GM12864 (cell line): Measurements from ENCODE around the gene GNAT3.

Experiments
- DNase-seq: peaks from one replicate; pipeline ENCODE4 v3.0.0-alpha.2; 2011; ENCODE audit warnings: low read depth
- H3K4me3 ChIP-seq: 2 replicates; pipeline ENCODE4 v1.5.1; 2011; ENCODE audit warnings: mild to moderate bottlenecking, low read depth, low read length, control low read depth
- TF ChIP-seq, protein P1 (sequence below): IDR thresholded peaks from 2 replicates; pipeline ENCODE4 v1.5.1; 2011; ENCODE audit warnings: low read depth, mild to moderate bottlenecking, moderate library complexity, low read length, control low read depth, inconsistent platforms; ENCODE audit errors: missing control alignments

GNAT3 gene

DNA sequence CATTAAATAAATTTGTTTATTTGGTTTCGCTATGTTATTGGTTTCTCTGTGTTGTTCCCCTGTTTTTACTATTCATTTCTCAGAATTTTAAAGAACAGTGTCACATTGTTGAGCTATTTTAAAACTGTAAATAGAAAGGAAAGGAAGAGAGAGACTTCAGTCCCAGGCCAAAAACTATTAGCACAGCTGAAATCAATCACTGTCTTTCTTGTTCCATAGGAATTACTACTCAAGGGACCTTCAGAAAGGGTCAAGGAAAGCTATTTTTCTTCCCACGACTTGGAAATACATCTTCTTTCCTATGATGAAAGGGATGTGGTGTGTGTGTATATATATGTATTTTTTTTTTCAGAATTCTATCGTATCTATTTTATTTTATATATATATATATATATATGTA, 29.0 kb upstream of the GNAT3 start:
- H3K4me3 ChIP-seq = no peak overlapping the region
- TF ChIP-seq, protein P1, sequence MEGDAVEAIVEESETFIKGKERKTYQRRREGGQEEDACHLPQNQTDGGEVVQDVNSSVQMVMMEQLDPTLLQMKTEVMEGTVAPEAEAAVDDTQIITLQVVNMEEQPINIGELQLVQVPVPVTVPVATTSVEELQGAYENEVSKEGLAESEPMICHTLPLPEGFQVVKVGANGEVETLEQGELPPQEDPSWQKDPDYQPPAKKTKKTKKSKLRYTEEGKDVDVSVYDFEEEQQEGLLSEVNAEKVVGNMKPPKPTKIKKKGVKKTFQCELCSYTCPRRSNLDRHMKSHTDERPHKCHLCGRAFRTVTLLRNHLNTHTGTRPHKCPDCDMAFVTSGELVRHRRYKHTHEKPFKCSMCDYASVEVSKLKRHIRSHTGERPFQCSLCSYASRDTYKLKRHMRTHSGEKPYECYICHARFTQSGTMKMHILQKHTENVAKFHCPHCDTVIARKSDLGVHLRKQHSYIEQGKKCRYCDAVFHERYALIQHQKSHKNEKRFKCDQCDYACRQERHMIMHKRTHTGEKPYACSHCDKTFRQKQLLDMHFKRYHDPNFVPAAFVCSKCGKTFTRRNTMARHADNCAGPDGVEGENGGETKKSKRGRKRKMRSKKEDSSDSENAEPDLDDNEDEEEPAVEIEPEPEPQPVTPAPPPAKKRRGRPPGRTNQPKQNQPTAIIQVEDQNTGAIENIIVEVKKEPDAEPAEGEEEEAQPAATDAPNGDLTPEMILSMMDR = no peak
- no peak for DNase-seq

DNA sequence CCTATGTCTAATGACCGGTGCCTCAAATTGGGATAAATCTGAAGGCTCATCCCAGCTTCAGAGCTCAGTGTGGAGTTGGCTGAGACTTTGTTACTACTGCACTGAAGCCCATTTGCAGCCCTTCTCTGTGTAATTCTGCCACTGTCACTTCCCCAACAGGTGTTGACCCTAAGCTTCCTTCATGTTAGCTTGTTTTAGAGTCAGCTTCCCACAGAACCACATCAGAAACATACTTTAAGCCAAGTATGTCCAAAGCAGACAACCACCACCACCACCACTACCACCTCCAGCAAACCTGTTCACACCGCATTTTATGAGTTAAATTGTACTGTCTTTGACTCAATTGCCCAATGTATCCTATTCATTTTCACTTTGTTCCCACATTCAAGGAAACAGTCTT, 25.2 kb upstream of the GNAT3 start:
- no peak overlapping the region for H3K4me3 ChIP-seq
- no peak for DNase-seq
- TF ChIP-seq, protein P1 = no peak

DNA sequence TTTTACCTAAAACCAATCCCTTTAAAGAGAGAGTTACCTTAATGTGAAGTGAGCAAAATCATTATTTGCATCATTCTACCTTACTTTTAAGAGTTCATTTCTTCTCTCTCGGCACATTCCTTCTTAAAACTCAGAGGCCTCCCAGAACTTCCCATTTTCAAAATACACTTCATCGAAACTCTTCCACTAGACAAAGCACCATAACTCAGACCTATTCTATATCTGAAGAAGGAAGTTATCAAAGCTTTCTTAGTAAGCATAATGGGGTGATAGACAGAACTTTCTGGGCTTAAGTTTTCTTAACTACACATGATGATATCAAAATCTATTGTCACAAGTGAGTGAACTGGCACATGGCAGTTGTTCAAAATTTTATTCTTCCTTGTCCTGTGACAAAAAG, 24.6 kb upstream of the GNAT3 start:
- TF ChIP-seq, protein P1 = no peak
- no peak overlapping the region for H3K4me3 ChIP-seq
- DNase-seq = no peak

DNA sequence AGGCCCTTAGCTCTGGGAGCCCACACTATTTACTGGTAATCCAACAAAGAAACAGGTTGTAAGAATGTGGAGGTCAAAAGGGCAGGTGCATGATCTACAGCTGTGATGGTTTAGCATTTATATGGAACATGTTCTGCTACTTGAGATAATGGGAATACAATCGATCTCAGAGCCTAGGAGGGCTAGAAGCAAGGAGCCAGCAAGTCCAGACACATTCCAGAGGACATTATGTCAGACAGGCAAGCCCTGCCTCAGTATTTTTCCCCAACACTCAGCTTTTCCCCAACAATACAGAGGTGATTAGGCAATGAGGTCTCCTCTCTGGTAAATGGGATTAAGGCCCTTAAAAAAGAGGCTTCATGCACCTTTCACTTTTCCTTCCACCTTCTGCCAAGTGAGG, 21.4 kb upstream of the GNAT3 start:
- DNase-seq = no peak
- TF ChIP-seq, protein P1 = no peak

GRCh38 chr7:80532153-80532552, 20.3 kb upstream of the GNAT3 start:
- DNase-seq = no peak
- no peak overlapping the region for H3K4me3 ChIP-seq
- TF ChIP-seq, protein P1 = no peak

More for the DNA sequence above, 21.4 kb upstream of the GNAT3 start:
- H3K4me3 ChIP-seq = no peak overlapping the region

DNA sequence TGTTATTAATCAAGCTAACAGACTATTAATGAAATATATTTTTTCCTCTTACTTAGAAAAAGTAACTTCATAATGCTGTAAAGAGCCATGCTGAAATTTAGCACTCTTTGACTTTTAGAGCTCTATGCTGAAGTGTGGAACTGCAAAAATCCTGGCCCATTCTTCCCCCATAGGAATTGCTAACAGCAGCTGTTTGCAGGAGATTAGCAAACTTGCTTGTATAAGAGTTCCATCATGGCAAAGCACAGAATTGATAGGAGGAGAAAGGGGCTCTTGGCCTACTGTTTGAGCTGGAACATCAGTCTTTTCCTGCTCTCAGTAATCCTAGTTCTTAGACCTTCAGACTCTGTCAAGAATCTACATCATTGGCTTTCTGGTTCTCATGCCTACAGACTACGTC, 18.3 kb upstream of the GNAT3 start:
- TF ChIP-seq, protein P1 = no peak
- no peak for DNase-seq
- H3K4me3 ChIP-seq = no peak overlapping the region

- TF ChIP-seq, protein P1 = no peak
- no peak for DNase-seq
- H3K4me3 ChIP-seq = no peak overlapping the region
Observed at GRCh38 chr7:80529362-80529761, 17.5 kb upstream of the GNAT3 start.
